Kidney (tissue), 14 donors: ENCODE results near the gene MSI2. TPM values are rescaled to one million over a fixed set of nuclear protein-coding genes. Genes with fewer than 3 reads are reported as not detected.

Source experiments
- DNase-seq, 5 donors: peaks; one replicate each; pipeline ENCODE4 v3.0.0-alpha.2; 2013 to 2020
- FAIRE-seq: peaks from 2 replicates; lab custom pipeline; 2012; peaks lifted over from hg19 to GRCh38; lab: Jason Lieb, UNC
- H3K27ac ChIP-seq, 2 donors: one replicate each; pipeline ENCODE4 v1.7.0; 2013; ENCODE audit warnings: low read depth in 2 of 2, low read length in 2 of 2, inconsistent platforms in 1 of 2
- H3K27me3 ChIP-seq: one replicate; pipeline ENCODE4 v1.7.1; 2013; ENCODE audit warnings: low read length, inconsistent platforms; ENCODE audit not compliant: control insufficient read depth, insufficient read depth
- H3K36me3 ChIP-seq, 3 donors: one replicate each; pipeline versions ENCODE4 v1.7.0 to v1.7.1; 2013; ENCODE audit warnings: low read length in 3 of 3, control low read depth in 1 of 3, inconsistent platforms in 1 of 3; ENCODE audit not compliant: insufficient read depth in 3 of 3, control insufficient read depth in 2 of 3
- H3K4me1 ChIP-seq, 3 donors: one replicate each; pipeline versions ENCODE4 v1.7.0 to v1.7.1; 2013; ENCODE audit warnings: low read length in 3 of 3, inconsistent platforms in 1 of 3, low read depth in 1 of 3; ENCODE audit not compliant: control insufficient read depth in 2 of 3, insufficient read depth in 2 of 3
- H3K4me3 ChIP-seq, 3 donors: one replicate each; pipeline versions ENCODE4 v1.7.0 to v1.8.1; 2013; ENCODE audit warnings: low read length in 3 of 3, control low read depth in 1 of 3, inconsistent platforms in 1 of 3
- H3K9ac ChIP-seq, 3 donors: one replicate each; pipeline versions ENCODE4 v1.7.0 to v1.7.1; 2013; ENCODE audit warnings: low read length in 3 of 3, control low read depth in 1 of 3, inconsistent platforms in 1 of 3
- H3K9me3 ChIP-seq, 3 donors: one replicate each; pipeline versions ENCODE4 v1.7.0 to v1.7.1; 2013; ENCODE audit warnings: low read length in 3 of 3, control low read depth in 1 of 3, inconsistent platforms in 1 of 3; ENCODE audit not compliant: control insufficient read depth in 2 of 3, insufficient read depth in 1 of 3
- intact Hi-C: fragments of 100-400 bp; cut with DNase I; formaldehyde crosslinking; loops from one replicate; pipeline ENCODE4 v1.11.1; 2022
- polyA plus RNA-seq: library from polyadenylated mRNA; stranded (reverse); fragments of 350-450 nt; fragmentation: Illumina TruSeq; extraction: RNeasy Lipid Tissue Mini Kit (QIAGEN cat#74804); gene quantifications from one replicate; pipeline ENCODE4 v1.2.3, GENCODE V29; 2014; ENCODE audit warnings: low read depth, low replicate concordance; ENCODE audit not compliant: insufficient read depth
- total RNA-seq: library from RNA; stranded (reverse); fragmentation: NEBNext Ultra II Directional; extraction: Animal tissue kit (Norgen Biotek cat#: 25700); gene quantifications from one replicate; pipeline ENCODE4 v1.2.1, GENCODE V29; 2021
- TF ChIP-seq, protein P1 (sequence below): IDR thresholded peaks from 3 replicates; pipeline ENCODE4 v1.5.1; 2012; ENCODE audit warnings: mild to moderate bottlenecking, moderate library complexity, borderline replicate concordance; ENCODE audit not compliant: insufficient read depth; ENCODE audit errors: extremely low read depth
- donor health status: control.
- donor health status: control.
- donor health status: control.
- donor health status: control.
- donor health status: control.
- donor health status: DM: yes; HTN: yes; CAD: no.
- donor health status: Normal renal cell carcinoma (clear cell type).

The MSI2 gene
- total and polyA plus RNA-seq, 2 donors from 2014 or later = 69.2 to 151 TPM

DNA sequence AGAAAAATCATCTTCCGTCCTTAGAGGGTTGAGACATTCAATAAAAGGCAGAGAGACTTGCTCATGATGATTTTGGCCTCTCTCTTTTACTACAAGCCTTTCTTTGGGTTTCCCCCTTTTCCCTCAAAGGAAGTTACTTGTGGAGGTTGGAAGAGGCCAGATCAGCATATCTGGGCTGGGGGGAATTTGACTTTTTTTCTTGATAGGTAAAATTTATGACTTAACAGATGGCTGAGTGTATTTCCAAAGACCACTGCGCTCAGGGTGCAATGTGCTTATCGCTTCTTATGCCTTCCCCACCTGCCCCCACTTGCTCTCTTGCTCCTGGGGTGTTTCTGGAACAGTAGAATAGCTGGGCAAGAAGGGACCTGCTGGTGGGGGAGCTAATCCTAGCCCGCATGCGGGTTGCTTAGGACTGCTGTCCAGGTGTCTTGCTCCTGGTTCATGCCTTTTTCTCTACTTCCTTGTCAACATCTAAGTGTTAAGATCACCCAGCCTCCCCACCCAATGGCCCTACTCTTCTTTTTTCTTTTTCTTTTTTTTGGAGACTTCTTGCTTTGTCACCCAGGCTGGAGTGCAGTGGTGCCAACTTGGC is 131.9 kb downstream of the MSI2 start:
- Histone ChIP-seq H3K4me3 (no peak overlapping the region), H3K9ac (no peak overlapping the region), H3K36me3 (no peaks in the 10 kb centered on the region), H3K27me3 (no peaks in the 10 kb centered on the region), H3K27ac (no peak overlapping the region), H3K9me3 (peaks cover 0 to 9% (median 0%) of the 10 kb centered on the region in 3 donors), H3K4me1 (peaks cover 0 to 3% (median 0%) of the 10 kb centered on the region in 3 donors)
- DNase-seq (no peak), FAIRE-seq (no peak)
- intact Hi-C loops = no loop called here
- TF ChIP-seq, protein P1, sequence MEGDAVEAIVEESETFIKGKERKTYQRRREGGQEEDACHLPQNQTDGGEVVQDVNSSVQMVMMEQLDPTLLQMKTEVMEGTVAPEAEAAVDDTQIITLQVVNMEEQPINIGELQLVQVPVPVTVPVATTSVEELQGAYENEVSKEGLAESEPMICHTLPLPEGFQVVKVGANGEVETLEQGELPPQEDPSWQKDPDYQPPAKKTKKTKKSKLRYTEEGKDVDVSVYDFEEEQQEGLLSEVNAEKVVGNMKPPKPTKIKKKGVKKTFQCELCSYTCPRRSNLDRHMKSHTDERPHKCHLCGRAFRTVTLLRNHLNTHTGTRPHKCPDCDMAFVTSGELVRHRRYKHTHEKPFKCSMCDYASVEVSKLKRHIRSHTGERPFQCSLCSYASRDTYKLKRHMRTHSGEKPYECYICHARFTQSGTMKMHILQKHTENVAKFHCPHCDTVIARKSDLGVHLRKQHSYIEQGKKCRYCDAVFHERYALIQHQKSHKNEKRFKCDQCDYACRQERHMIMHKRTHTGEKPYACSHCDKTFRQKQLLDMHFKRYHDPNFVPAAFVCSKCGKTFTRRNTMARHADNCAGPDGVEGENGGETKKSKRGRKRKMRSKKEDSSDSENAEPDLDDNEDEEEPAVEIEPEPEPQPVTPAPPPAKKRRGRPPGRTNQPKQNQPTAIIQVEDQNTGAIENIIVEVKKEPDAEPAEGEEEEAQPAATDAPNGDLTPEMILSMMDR = no peak

DNA sequence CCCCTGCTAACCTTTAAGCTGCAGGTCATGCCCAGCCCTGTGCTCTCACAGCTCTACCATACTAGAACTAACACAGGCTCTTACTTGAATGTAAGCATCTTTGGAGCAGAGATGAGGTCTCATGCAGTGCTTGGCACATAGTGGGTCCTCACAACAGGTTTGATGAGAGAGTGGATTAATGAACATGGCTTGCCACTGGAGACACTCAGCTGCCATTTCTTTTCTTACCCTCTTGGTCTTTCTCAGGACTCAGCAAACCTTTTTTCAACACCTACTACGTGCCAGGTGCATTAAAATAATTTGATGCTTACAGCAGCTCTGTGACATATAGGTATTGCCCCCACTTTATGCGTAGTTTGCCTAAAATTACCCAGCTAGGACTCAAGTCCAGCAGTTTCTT is 133.2 kb downstream of the MSI2 start:
- FAIRE-seq = no peak
- H3K9ac ChIP-seq = no peak overlapping the region
- no peaks in the 10 kb centered on the region for H3K36me3 ChIP-seq
- H3K9me3 ChIP-seq = peaks cover 0 to 5% (median 0%) of the 10 kb centered on the region in 3 donors
- no peak overlapping the region for H3K4me3 ChIP-seq
- intact Hi-C loops = no loop called here
- peaks cover 0 to 5% (median 5%) of the 10 kb centered on the region in 3 donors for H3K4me1 ChIP-seq
- H3K27ac ChIP-seq = no peak overlapping the region
- TF ChIP-seq, protein P1 = no peak
- H3K27me3 ChIP-seq = no peaks in the 10 kb centered on the region
- no peak for DNase-seq

DNA sequence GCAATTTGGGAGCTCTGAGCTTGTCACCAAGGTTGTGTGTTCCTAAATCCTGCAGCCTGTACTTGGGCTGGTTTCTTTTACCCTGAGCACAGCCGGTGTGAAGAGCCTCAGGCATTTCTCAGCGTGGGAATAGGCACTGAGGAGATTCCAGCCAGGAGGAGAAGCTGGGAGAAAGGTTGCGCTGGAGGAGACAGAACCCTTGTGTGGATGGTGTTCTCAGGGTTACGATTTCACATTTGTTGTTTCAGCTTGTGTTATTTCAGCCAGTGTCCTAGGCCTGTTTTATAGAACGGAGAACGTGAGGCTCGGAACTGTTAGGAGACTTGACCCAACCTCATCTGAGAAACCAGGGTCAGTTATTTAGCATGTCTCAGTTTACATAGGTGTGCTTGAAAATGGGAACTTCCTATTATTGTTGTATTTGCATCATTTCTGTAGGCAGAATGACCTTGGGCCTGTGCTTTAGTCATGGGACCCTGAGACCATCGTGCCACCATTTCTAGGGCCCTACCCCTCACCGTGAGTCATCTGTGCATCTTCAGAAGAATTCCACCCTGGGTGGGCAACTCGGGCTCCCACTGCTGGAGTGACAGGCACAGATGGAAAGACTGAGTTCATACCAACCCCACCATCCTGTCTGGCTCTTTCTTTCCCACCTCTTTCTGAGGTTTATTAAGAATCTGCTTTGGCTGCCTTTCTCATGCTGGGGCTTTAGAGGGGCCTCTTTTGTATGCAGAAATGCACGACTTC is 134.9 kb downstream of the MSI2 start:
- H3K27ac ChIP-seq = no peak overlapping the region
- peaks cover 6 to 21% (median 14%) of the 10 kb centered on the region in 3 donors for H3K4me1 ChIP-seq
- no peaks in the 10 kb centered on the region for H3K36me3 ChIP-seq
- intact Hi-C loops = no loop called here
- no peaks in the 10 kb centered on the region for H3K27me3 ChIP-seq
- peaks cover 0 to 5% (median 0%) of the 10 kb centered on the region in 3 donors for H3K9me3 ChIP-seq
- FAIRE-seq = no peak
- DNase-seq = no peak
- TF ChIP-seq, protein P1 = no peak
- no peak overlapping the region for H3K9ac ChIP-seq
- no peak overlapping the region for H3K4me3 ChIP-seq
